ENCODE measurements around the gene NDUFS2.

Gene NDUFS2

DNA sequence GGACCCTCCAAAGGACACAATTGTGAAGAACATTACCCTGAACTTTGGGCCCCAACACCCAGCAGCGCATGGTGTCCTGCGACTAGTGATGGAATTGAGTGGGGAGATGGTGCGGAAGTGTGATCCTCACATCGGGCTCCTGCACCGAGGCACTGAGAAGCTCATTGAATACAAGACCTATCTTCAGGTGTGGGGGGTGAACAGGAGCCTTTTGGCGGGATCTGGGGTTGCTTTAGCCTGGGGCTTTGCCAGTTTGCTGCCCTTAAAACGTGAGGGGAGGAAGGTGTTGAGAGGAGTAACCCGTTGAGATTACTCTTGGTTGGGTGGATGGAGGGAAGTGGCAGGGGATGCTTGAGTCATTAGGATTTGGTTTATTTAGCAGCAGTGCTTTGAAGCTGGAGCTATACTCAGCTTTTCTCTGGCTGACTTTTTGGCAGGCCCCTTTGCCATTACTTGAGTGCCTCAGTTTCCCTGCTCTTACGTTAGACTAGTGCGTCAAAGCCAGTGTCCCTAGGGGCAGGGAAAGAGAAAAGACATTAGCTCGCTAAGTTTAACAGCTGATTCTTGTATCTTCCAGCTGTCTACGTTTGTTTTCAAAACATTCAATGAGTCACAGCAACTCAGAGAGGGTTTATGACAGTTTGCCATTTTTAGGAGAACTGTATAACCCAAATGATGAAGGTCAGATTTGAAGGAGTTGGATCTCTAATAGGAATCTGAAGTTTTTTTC is 4.4 kb downstream of the NDUFS2 start:
- TF ChIP-seq TCF4 (CRISPR knock-in tag; IDR thresholded peaks at IDR 0.05; ENCODE audit: borderline replicate concordance): no peak
- no peak for TF ChIP-seq BACH2 (CRISPR knock-in tag; IDR thresholded peaks at IDR 0.05; ENCODE audit: borderline replicate concordance)
- TF ChIP-seq, protein P1, sequence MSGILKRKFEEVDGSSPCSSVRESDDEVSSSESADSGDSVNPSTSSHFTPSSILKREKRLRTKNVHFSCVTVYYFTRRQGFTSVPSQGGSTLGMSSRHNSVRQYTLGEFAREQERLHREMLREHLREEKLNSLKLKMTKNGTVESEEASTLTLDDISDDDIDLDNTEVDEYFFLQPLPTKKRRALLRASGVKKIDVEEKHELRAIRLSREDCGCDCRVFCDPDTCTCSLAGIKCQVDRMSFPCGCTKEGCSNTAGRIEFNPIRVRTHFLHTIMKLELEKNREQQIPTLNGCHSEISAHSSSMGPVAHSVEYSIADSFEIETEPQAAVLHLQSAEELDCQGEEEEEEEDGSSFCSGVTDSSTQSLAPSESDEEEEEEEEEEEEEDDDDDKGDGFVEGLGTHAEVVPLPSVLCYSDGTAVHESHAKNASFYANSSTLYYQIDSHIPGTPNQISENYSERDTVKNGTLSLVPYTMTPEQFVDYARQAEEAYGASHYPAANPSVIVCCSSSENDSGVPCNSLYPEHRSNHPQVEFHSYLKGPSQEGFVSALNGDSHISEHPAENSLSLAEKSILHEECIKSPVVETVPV (CRISPR knock-in tag; IDR thresholded peaks at IDR 0.05): no peak
- no peak for TF ChIP-seq ZFP30 (CRISPR knock-in tag; IDR thresholded peaks at IDR 0.05)
- no peak for TF ChIP-seq SNAI2 (CRISPR knock-in tag; IDR thresholded peaks at IDR 0.05)
- no peak for TF ChIP-seq ZNF565 (CRISPR knock-in tag; conservative IDR thresholded peaks at IDR 0.05; ENCODE audit: low read depth)
- TF ChIP-seq ZNF70 (CRISPR knock-in tag; IDR thresholded peaks at IDR 0.05): no peak
- TF ChIP-seq POU6F1 (CRISPR knock-in tag; IDR thresholded peaks at IDR 0.05; ENCODE audit: borderline replicate concordance, low read depth): no peak
- no peak for TF ChIP-seq PPARA (CRISPR knock-in tag; IDR thresholded peaks at IDR 0.05; ENCODE audit: borderline replicate concordance)
- no peak for TF ChIP-seq TOX (CRISPR knock-in tag; IDR thresholded peaks at IDR 0.05; ENCODE audit: borderline replicate concordance)
- ATAC-seq: no peak

GRCh38 chr1:161207173-161207572 is 5.0 kb downstream of the NDUFS2 start:
- no peak for ATAC-seq
- no peak for TF ChIP-seq BACH2 (CRISPR knock-in tag; IDR thresholded peaks at IDR 0.05; ENCODE audit: borderline replicate concordance)
- TF ChIP-seq, protein P1 (CRISPR knock-in tag; IDR thresholded peaks at IDR 0.05): no peak
- TF ChIP-seq, protein P2, sequence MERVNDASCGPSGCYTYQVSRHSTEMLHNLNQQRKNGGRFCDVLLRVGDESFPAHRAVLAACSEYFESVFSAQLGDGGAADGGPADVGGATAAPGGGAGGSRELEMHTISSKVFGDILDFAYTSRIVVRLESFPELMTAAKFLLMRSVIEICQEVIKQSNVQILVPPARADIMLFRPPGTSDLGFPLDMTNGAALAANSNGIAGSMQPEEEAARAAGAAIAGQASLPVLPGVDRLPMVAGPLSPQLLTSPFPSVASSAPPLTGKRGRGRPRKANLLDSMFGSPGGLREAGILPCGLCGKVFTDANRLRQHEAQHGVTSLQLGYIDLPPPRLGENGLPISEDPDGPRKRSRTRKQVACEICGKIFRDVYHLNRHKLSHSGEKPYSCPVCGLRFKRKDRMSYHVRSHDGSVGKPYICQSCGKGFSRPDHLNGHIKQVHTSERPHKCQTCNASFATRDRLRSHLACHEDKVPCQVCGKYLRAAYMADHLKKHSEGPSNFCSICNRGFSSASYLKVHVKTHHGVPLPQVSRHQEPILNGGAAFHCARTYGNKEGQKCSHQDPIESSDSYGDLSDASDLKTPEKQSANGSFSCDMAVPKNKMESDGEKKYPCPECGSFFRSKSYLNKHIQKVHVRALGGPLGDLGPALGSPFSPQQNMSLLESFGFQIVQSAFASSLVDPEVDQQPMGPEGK (CRISPR knock-in tag; IDR thresholded peaks at IDR 0.05; ENCODE audit: borderline replicate concordance): no peak
- no peak for TF ChIP-seq OSR1 (CRISPR knock-in tag; IDR thresholded peaks at IDR 0.05)
- TF ChIP-seq, protein P3, sequence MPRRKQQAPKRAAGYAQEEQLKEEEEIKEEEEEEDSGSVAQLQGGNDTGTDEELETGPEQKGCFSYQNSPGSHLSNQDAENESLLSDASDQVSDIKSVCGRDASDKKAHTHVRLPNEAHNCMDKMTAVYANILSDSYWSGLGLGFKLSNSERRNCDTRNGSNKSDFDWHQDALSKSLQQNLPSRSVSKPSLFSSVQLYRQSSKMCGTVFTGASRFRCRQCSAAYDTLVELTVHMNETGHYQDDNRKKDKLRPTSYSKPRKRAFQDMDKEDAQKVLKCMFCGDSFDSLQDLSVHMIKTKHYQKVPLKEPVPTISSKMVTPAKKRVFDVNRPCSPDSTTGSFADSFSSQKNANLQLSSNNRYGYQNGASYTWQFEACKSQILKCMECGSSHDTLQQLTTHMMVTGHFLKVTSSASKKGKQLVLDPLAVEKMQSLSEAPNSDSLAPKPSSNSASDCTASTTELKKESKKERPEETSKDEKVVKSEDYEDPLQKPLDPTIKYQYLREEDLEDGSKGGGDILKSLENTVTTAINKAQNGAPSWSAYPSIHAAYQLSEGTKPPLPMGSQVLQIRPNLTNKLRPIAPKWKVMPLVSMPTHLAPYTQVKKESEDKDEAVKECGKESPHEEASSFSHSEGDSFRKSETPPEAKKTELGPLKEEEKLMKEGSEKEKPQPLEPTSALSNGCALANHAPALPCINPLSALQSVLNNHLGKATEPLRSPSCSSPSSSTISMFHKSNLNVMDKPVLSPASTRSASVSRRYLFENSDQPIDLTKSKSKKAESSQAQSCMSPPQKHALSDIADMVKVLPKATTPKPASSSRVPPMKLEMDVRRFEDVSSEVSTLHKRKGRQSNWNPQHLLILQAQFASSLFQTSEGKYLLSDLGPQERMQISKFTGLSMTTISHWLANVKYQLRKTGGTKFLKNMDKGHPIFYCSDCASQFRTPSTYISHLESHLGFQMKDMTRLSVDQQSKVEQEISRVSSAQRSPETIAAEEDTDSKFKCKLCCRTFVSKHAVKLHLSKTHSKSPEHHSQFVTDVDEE (CRISPR knock-in tag; IDR thresholded peaks at IDR 0.05): no peak
- TF ChIP-seq PPARA (CRISPR knock-in tag; IDR thresholded peaks at IDR 0.05; ENCODE audit: borderline replicate concordance): no peak
- TF ChIP-seq ESRRG (CRISPR knock-in tag; IDR thresholded peaks at IDR 0.05): no peak
- no peak for TF ChIP-seq SNAI2 (CRISPR knock-in tag; IDR thresholded peaks at IDR 0.05)

DNA sequence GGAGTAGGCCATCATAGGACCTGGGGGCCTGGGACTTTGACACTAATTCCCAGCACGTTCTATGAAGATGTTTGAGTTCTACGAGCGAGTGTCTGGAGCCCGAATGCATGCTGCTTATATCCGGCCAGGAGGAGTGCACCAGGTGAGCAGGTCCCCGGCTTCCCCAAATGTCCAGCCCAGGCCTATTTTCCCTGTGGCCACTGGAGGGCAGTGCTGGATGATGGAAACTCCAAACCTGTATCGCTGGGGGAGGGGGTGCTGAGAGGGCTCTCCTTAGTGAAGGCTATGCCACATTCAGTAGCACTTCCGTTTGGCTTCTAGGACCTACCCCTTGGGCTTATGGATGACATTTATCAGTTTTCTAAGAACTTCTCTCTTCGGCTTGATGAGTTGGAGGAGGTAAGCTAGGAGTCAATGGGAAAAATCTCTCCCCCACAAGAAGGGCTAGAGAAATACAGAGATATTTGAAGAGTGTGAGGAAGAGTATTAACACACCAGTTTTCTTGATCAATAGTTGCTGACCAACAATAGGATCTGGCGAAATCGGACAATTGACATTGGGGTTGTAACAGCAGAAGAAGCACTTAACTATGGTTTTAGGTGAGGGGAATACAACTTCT is 7.7 kb downstream of the NDUFS2 start:
- ATAC-seq: peak; percentile 97

More for the DNA sequence above, 7.7 kb downstream of the NDUFS2 start:
- TF ChIP-seq, protein P3 (CRISPR knock-in tag; IDR thresholded peaks at IDR 0.05): no peak
- TF ChIP-seq ARNTL (CRISPR knock-in tag; IDR thresholded peaks at IDR 0.05; ENCODE audit: borderline replicate concordance, low read depth) (no peak), ZC3H10 (CRISPR knock-in tag; IDR thresholded peaks at IDR 0.05) (no peak), TCF4 (CRISPR knock-in tag; IDR thresholded peaks at IDR 0.05; ENCODE audit: borderline replicate concordance) (no peak)

All from SK-N-SH treated with all-trans-retinoic acid at 6 μM for 48 hours (cell line).